Panc1 (cell line): Measurements from ENCODE around the gene KCTD13.

ENCODE experiments used
- POLR2AphosphoS5 ChIP-seq: IDR thresholded peaks from 2 replicates; pipeline ENCODE4 v1.6.1; 2012; ENCODE audit warnings: mild to moderate bottlenecking, low read depth, low read length, moderate library complexity
- SIN3A ChIP-seq: IDR thresholded peaks from 2 replicates; pipeline ENCODE4 v1.6.1; 2012; ENCODE audit warnings: low read depth, mild to moderate bottlenecking, low read length, moderate library complexity, borderline replicate concordance; ENCODE audit not compliant: insufficient read depth
- TCF7L2 ChIP-seq: IDR thresholded peaks from 2 replicates; pipeline ENCODE4 v1.6.1; 2011; ENCODE audit warnings: mild to moderate bottlenecking, low read depth, low read length, inconsistent platforms
- TF ChIP-seq, protein P1 (sequence below): fragments of 450-650 bp; IDR thresholded peaks from 2 replicates; pipeline ENCODE4 v1.5.1; 2017; ENCODE audit warnings: mild to moderate bottlenecking
- TF ChIP-seq, protein P2 (sequence below), 2 experiments: IDR thresholded peaks; 2 replicates each; pipeline ENCODE4 v1.6.1; 2011 to 2012; ENCODE audit warnings: low read depth in 2 of 2, control low read depth in 1 of 2, low read length in 1 of 2, mild to moderate bottlenecking in 1 of 2, moderate library complexity in 1 of 2; ENCODE audit not compliant: insufficient read depth in 1 of 2

DNA sequence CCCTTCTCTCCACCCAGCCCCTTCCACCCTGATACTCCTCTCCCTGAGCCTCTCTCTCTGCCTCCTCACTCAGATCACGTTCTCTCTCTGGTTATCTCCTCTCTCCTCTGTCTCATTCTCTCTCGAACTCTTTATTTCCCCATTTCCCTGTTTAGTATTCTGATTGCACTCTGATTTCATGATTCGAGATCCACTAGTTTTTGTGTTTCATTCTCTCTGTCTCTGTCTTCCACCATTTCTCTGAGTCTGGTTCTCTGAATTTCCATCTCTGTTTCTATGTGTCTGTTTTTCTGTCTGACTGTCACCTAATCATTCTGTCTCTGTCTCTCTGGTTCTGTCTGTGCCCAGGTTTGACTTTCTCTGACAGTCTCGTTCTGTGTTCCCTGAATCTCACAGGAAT, 28.7 kb downstream of the KCTD13 start:
- TF ChIP-seq, protein P1, sequence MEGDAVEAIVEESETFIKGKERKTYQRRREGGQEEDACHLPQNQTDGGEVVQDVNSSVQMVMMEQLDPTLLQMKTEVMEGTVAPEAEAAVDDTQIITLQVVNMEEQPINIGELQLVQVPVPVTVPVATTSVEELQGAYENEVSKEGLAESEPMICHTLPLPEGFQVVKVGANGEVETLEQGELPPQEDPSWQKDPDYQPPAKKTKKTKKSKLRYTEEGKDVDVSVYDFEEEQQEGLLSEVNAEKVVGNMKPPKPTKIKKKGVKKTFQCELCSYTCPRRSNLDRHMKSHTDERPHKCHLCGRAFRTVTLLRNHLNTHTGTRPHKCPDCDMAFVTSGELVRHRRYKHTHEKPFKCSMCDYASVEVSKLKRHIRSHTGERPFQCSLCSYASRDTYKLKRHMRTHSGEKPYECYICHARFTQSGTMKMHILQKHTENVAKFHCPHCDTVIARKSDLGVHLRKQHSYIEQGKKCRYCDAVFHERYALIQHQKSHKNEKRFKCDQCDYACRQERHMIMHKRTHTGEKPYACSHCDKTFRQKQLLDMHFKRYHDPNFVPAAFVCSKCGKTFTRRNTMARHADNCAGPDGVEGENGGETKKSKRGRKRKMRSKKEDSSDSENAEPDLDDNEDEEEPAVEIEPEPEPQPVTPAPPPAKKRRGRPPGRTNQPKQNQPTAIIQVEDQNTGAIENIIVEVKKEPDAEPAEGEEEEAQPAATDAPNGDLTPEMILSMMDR: no peak
- TF ChIP-seq, protein P2, sequence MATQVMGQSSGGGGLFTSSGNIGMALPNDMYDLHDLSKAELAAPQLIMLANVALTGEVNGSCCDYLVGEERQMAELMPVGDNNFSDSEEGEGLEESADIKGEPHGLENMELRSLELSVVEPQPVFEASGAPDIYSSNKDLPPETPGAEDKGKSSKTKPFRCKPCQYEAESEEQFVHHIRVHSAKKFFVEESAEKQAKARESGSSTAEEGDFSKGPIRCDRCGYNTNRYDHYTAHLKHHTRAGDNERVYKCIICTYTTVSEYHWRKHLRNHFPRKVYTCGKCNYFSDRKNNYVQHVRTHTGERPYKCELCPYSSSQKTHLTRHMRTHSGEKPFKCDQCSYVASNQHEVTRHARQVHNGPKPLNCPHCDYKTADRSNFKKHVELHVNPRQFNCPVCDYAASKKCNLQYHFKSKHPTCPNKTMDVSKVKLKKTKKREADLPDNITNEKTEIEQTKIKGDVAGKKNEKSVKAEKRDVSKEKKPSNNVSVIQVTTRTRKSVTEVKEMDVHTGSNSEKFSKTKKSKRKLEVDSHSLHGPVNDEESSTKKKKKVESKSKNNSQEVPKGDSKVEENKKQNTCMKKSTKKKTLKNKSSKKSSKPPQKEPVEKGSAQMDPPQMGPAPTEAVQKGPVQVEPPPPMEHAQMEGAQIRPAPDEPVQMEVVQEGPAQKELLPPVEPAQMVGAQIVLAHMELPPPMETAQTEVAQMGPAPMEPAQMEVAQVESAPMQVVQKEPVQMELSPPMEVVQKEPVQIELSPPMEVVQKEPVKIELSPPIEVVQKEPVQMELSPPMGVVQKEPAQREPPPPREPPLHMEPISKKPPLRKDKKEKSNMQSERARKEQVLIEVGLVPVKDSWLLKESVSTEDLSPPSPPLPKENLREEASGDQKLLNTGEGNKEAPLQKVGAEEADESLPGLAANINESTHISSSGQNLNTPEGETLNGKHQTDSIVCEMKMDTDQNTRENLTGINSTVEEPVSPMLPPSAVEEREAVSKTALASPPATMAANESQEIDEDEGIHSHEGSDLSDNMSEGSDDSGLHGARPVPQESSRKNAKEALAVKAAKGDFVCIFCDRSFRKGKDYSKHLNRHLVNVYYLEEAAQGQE (IDR thresholded peaks at IDR 0.05; ENCODE audit: insufficient read depth in 1 of 2, low read depth in 2 of 2, low read length in 1 of 2): no peak
- TF ChIP-seq SIN3A: no peak
- TF ChIP-seq TCF7L2: no peak
- no peak for TF ChIP-seq POLR2AphosphoS5
